ENCODE measurements around the gene SYNGR2. TPM values are rescaled to one million over a fixed set of nuclear protein-coding genes. Genes with fewer than 3 reads are reported as not detected.
A peak's percentile ranks its signal among the peaks of the same experiment; 100 is the strongest.

The SYNGR2 gene
- total and polyA plus RNA-seq, 2 experiments from 2014 or later, result 107 to 269 TPM

DNA sequence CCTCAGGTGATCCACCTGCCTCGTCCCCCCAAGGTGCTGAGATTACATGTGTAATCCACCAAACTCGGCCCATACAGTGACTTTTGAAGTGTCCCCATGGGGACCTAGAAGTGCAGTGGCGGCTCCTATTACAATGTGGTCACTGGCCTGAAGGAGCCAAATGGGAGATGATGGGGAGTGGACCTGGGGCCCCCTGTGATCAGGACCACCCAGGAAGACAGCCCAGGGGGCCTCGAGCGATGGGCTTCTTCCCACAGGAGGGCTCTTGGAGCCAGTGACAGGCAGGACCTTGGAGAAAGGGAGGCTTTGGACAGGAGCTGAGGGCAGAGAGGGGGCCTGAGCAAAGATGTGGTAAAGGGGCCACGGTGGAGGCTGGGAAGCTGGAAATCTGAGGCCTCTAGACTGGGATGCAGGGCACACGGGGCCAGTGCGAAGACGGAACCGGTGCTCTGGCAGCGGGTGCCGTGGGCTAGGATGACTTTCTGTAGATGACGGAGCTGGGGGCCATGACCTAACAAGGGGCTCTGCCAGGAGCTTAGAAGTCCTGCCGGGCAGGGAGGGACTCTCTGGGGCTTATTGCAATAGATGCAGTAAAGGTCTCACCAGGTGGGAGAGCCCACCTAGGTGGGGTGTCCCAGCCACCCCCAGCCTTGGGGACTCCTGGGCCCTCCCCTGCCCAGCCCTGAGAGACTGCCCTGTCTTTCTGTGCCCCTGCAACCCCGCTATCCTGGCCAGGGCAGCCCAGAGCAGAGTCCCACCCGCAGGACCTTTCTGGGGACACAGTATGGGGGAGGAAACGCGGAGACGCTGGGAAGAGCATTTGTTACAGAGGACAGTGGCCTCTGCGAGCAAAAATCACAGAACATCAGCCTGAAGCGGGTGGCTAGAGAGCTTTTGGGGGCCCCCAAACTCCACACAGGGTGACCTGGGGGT, 24.9 kb upstream of the SYNGR2 start:
- no peak for DNase-seq (ENCODE audit: low read depth in 1 of 2, low spot score in 1 of 2)
- H3K4me3 ChIP-seq, result no peak overlapping the region
- peaks cover 22% of the 10 kb centered on the region for H3K4me1 ChIP-seq (ENCODE audit: low read depth)
- peak overlapping the region; percentile 28 for H3K27ac ChIP-seq
- no peaks in the 10 kb centered on the region for H3K27me3 ChIP-seq
- H3K9me3 ChIP-seq (ENCODE audit: low read depth), result no peaks in the 10 kb centered on the region
- H3K36me3 ChIP-seq, result no peaks in the 10 kb centered on the region
- TF ChIP-seq, protein P1, sequence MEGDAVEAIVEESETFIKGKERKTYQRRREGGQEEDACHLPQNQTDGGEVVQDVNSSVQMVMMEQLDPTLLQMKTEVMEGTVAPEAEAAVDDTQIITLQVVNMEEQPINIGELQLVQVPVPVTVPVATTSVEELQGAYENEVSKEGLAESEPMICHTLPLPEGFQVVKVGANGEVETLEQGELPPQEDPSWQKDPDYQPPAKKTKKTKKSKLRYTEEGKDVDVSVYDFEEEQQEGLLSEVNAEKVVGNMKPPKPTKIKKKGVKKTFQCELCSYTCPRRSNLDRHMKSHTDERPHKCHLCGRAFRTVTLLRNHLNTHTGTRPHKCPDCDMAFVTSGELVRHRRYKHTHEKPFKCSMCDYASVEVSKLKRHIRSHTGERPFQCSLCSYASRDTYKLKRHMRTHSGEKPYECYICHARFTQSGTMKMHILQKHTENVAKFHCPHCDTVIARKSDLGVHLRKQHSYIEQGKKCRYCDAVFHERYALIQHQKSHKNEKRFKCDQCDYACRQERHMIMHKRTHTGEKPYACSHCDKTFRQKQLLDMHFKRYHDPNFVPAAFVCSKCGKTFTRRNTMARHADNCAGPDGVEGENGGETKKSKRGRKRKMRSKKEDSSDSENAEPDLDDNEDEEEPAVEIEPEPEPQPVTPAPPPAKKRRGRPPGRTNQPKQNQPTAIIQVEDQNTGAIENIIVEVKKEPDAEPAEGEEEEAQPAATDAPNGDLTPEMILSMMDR (IDR thresholded peaks at IDR 0.05; ENCODE audit: low read depth, low read length), result no peak

DNA sequence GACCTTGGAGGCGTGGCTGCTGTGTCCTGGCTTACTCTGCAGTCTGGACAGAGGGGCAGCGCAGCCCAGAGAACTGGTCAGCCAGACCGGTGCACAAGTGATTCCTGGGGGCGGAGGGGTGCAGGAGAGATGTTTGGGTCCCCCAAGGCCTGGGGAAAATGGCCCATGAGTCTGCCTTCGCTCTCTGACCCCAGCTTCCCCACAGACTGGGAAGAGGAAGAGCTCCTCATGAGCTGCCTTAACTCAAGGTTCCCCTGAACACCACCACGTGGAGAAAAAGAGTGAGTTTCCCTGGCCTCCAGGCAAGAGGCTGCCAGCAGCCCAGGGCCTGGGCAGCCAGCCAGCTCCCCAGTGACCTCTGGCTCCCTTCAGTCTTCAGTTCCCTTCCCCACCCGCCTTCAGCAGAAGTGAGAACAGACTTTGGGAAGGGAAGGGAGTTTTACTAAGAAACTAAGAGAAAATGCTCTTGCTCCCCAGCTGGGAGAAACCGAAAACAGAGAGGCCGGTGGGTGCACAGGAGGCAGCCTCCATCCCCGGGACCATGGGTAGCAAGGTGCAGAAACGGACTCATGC, 24.1 kb upstream of the SYNGR2 start:
- Histone ChIP-seq H3K4me3 (no peak overlapping the region), H3K27me3 (no peaks in the 10 kb centered on the region), H3K4me1 (ENCODE audit: low read depth) (peaks cover 22% of the 10 kb centered on the region), H3K9me3 (ENCODE audit: low read depth) (no peaks in the 10 kb centered on the region), H3K27ac (peak overlapping the region; percentile 28), H3K36me3 (no peaks in the 10 kb centered on the region)
- peak; percentile 84 to 96 for DNase-seq (ENCODE audit: low read depth in 1 of 2, low spot score in 1 of 2)
- TF ChIP-seq, protein P1 (IDR thresholded peaks at IDR 0.05; ENCODE audit: low read depth, low read length), result peak; percentile 18

DNA sequence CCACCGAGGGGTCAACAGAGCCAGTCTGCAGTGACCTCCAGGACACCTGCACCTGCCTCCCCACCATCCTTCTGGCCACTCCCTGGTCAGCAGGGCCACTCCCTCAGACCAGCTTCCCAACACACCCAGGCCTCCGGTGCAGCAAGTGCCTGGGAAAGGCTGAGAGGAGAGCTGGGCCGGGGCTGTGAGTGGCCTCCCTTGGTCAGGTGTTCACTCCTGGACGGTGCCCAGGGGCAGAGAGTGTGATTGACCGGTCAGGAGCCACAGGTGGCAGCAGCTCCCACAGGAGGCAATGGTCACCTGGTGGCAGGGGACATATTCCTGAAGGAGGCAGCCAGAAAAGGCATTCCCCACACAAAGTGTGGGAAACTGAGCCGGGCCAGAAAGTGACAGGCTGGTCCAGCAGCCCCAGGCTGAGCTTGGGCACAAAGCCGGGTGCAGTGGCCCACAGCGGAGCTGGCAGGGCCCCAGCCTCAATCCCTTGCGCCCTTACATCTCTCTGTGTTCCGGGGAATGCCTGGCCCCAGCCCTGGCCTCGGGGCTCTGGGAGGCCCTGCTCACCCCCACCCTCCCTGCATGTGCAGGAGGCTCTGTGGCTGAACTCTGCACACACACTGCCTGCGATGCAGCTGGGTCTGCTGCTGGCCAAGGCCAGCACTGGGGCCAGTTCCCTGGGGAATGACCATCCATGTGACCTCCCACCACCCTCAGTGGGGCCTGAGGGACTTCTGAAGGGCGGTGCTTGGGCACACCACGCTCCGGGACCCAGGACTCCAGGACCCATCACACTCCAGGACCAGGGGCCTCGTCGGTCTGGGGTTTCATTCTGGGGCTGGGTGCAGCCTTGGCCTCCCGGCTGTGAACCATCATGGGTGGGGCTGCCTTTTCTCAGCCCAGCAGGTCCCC, 23.4 kb upstream of the SYNGR2 start:
- H3K9me3 ChIP-seq (ENCODE audit: low read depth), result no peaks in the 10 kb centered on the region
- H3K4me1 ChIP-seq (ENCODE audit: low read depth), result peaks cover 22% of the 10 kb centered on the region
- TF ChIP-seq, protein P1 (IDR thresholded peaks at IDR 0.05; ENCODE audit: low read depth, low read length), result no peak
- H3K27ac ChIP-seq, result peak overlapping the region; percentile 28
- peak in 1 of 2 donors; percentile 18 for DNase-seq (ENCODE audit: low read depth in 1 of 2, low spot score in 1 of 2)
- no peaks in the 10 kb centered on the region for H3K36me3 ChIP-seq
- no peaks in the 10 kb centered on the region for H3K27me3 ChIP-seq
- no peak overlapping the region for H3K4me3 ChIP-seq

DNA sequence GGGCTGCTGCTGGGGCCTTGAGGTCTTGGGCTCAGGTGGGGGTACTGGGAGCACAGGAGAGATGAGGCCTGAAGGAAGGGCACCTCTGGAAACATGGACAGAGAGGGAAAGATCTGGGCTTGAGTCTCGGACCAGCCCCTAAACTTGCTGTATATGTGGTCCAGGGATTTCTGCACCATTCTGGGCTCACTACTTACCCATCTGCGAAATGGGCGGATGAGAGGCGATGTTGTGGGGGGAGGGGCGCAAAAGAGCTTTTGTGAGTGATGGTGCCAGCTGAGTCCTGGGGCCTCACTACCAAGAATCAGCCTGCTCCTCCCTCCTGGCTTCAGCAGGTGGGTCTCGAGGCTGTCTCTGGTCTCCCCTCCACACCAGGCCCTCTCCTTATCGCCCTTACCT, 21.9 kb upstream of the SYNGR2 start:
- no peaks in the 10 kb centered on the region for H3K9me3 ChIP-seq (ENCODE audit: low read depth)
- no peak overlapping the region for H3K4me3 ChIP-seq
- peaks cover 22% of the 10 kb centered on the region for H3K4me1 ChIP-seq (ENCODE audit: low read depth)
- TF ChIP-seq, protein P1 (IDR thresholded peaks at IDR 0.05; ENCODE audit: low read depth, low read length), result no peak
- H3K27me3 ChIP-seq, result no peaks in the 10 kb centered on the region
- no peak for DNase-seq (ENCODE audit: low read depth in 1 of 2, low spot score in 1 of 2)
- H3K36me3 ChIP-seq, result no peaks in the 10 kb centered on the region
- no peak overlapping the region for H3K27ac ChIP-seq

DNA sequence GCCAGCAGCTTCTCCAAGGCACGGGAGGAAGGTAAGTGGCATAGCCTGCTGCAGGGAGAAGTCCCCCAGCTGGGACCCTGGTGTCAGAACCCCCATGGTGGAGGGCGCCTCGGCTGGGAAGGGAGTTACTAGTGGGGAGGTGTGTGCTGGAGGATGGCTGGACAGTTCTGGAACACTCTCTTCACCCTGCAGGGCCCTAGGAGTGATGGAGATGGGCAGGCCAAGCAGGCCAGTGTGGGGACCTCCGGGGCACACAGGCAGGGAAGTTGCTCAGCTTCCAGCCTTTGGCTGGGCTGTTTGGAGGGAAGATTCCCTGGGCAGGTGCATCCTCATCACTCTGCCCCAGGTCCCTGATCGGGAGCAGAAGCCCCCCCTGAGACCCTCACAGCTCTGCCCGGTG, 21.5 kb upstream of the SYNGR2 start:
- Histone ChIP-seq H3K4me3 (no peak overlapping the region), H3K27me3 (no peaks in the 10 kb centered on the region), H3K36me3 (no peaks in the 10 kb centered on the region), H3K9me3 (ENCODE audit: low read depth) (no peaks in the 10 kb centered on the region), H3K4me1 (ENCODE audit: low read depth) (peaks cover 22% of the 10 kb centered on the region), H3K27ac (no peak overlapping the region)
- TF ChIP-seq, protein P1 (IDR thresholded peaks at IDR 0.05; ENCODE audit: low read depth, low read length), result no peak
- DNase-seq (ENCODE audit: low read depth in 1 of 2, low spot score in 1 of 2), result no peak

Data from cardiac muscle cell (in vitro differentiated cells and primary cell).